Measurements from ENCODE around the gene ICAM4. TPM values are rescaled to one million over a fixed set of nuclear protein-coding genes. Genes with fewer than 3 reads are reported as not detected.
A peak's percentile ranks its signal among the peaks of the same experiment; 100 is the strongest.

ICAM4 gene
- total RNA-seq, 2 experiments from 2014 or later: 0.52 to 0.70 TPM

DNA sequence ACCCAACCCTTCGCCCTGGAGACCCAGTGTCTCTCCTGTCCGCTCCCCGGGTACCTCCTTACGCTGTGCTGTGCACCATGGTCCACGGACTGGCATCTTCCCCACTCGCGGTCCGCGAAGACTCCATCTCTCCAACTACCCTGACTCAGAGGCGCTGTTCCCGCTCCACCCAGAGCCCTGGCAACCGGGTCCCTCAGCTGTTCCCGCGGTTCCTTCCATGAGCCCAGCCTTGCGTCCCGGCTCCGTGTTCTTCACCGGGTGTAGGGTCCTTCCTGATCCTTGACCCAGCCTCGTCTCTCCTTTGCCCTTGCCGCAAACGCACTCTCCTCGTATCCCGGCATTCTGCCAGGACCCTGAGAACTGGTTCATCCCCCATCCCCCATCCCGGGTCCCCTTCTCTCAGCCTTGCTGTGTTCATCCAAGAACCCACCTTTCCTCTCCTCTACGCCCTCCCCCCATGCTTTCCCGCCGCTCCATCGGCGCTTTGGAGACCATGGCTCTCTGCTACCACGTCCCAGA lies 3.7 kb downstream of the ICAM4 start:
- intact Hi-C loops (cut with DNase I, micrococcal nuclease): no loop called here
- TF ChIP-seq, protein P1, sequence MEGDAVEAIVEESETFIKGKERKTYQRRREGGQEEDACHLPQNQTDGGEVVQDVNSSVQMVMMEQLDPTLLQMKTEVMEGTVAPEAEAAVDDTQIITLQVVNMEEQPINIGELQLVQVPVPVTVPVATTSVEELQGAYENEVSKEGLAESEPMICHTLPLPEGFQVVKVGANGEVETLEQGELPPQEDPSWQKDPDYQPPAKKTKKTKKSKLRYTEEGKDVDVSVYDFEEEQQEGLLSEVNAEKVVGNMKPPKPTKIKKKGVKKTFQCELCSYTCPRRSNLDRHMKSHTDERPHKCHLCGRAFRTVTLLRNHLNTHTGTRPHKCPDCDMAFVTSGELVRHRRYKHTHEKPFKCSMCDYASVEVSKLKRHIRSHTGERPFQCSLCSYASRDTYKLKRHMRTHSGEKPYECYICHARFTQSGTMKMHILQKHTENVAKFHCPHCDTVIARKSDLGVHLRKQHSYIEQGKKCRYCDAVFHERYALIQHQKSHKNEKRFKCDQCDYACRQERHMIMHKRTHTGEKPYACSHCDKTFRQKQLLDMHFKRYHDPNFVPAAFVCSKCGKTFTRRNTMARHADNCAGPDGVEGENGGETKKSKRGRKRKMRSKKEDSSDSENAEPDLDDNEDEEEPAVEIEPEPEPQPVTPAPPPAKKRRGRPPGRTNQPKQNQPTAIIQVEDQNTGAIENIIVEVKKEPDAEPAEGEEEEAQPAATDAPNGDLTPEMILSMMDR (IDR thresholded peaks at IDR 0.05): no peak
- Histone ChIP-seq H3K4me1 (ENCODE audit: insufficient read depth, low read length) (peaks cover 97% of the 10 kb centered on the region), H3K36me3 (ENCODE audit: insufficient read depth, low read length) (peaks cover 8% of the 10 kb centered on the region), H3K27ac (ENCODE audit: low read depth in 1 of 2, low read length in 2 of 2) (no peak overlapping the region), H3K4me3 (ENCODE audit: low read length) (peak overlapping the region; percentile 48), H3K9me3 (ENCODE audit: control insufficient read depth in 1 of 2, insufficient read depth in 1 of 2, low read length in 2 of 2) (peaks cover 0 to 71% of the 10 kb centered on the region in 2 experiments), H3K27me3 (ENCODE audit: control insufficient read depth in 1 of 2, insufficient read depth in 2 of 2, low read length in 2 of 2) (peaks cover 81 to 82% of the 10 kb centered on the region in 2 experiments)
- Mint-ChIP-seq H3K27ac (no peak overlapping the region), H3K9me3 (no peaks in the 10 kb centered on the region), H3K27me3 (peaks cover 83% of the 10 kb centered on the region), H3K4me3 (peak overlapping the region; percentile 81), H3K36me3 (ENCODE audit: low read depth) (peaks cover 13% of the 10 kb centered on the region), H3K4me1 (ENCODE audit: low read depth) (peaks cover 73% of the 10 kb centered on the region)
- DNase-seq (peak in 1 of 14 experiments; percentile 38), ATAC-seq (ENCODE audit: poor library complexity) (no peak)
- ChIA-PET POLR2A (interaction anchor here (1.6 to 5.0 kb wide), 2 partner anchors 20 to 24 kb away, joined by 4 to 39 read pairs; partner anchors contain the start of gene ICAM1), CTCF (interaction anchor here (1.5 to 2.3 kb wide), 3 partner anchors 19 to 126 kb away, joined by 4 to 10 read pairs (median 6); partner anchors contain the start of gene ICAM1)

DNA sequence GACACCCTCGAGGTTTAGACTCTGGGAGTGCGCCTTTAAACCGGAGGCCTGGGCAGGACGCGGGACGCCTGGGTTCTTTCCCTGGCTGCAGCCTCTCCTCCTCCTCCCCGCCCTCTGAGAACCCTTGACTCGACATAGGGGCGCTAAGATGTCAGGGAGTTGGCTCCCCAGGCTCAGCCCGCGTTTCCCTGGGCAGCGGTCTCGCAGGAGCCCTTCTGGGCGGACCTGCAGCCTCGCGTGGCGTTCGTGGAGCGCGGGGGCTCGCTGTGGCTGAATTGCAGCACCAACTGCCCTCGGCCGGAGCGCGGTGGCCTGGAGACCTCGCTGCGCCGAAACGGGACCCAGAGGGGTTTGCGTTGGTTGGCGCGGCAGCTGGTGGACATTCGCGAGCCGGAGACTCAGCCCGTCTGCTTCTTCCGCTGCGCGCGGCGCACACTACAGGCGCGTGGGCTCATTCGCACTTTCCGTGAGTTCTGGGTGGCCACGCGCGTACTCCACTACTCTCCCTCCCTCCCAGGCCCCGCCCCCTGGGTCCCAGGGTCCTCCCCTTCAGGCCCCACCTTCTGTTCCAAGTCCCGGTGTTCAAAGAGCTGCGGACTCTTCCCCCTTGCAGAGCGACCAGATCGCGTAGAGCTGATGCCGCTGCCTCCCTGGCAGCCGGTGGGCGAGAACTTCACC lies 4.3 kb downstream of the ICAM4 start:
- H3K27ac ChIP-seq (ENCODE audit: low read depth in 1 of 2, low read length in 2 of 2): no peak overlapping the region
- peak in 9 of 14 experiments; percentile 34 to 76 (median 47) for DNase-seq
- Mint-ChIP-seq H3K27me3 (peaks cover 89% of the 10 kb centered on the region), H3K4me3 (peak overlapping the region; percentile 81), H3K9me3 (no peaks in the 10 kb centered on the region), H3K36me3 (ENCODE audit: low read depth) (peaks cover 7% of the 10 kb centered on the region), H3K27ac (no peak overlapping the region), H3K4me1 (ENCODE audit: low read depth) (peaks cover 74% of the 10 kb centered on the region)
- H3K4me3 ChIP-seq (ENCODE audit: low read length): peak overlapping the region; percentile 48
- ChIA-PET POLR2A (interaction anchor here (1.3 to 5.0 kb wide), 4 partner anchors 20 to 98 kb away, joined by 3 to 39 read pairs (median 6); partner anchors contain the start of genes ICAM1 and RAVER1), CTCF (interaction anchor here (0.5 to 2.4 kb wide), 6 partner anchors 12 to 71 kb away, joined by 3 to 9 read pairs (median 3); partner anchors contain the start of gene ICAM1)
- TF ChIP-seq, protein P1 (IDR thresholded peaks at IDR 0.05): no peak
- H3K36me3 ChIP-seq (ENCODE audit: insufficient read depth, low read length): peaks cover 2% of the 10 kb centered on the region
- intact Hi-C loops (cut with DNase I, micrococcal nuclease): no loop called here
- peaks cover 0 to 71% of the 10 kb centered on the region in 2 experiments for H3K9me3 ChIP-seq (ENCODE audit: control insufficient read depth in 1 of 2, insufficient read depth in 1 of 2, low read length in 2 of 2)
- ATAC-seq (ENCODE audit: poor library complexity): peak; percentile 10
- peaks cover 100% of the 10 kb centered on the region for H3K4me1 ChIP-seq (ENCODE audit: insufficient read depth, low read length)
- peaks cover 86 to 87% of the 10 kb centered on the region in 2 experiments for H3K27me3 ChIP-seq (ENCODE audit: control insufficient read depth in 1 of 2, insufficient read depth in 2 of 2, low read length in 2 of 2)

DNA sequence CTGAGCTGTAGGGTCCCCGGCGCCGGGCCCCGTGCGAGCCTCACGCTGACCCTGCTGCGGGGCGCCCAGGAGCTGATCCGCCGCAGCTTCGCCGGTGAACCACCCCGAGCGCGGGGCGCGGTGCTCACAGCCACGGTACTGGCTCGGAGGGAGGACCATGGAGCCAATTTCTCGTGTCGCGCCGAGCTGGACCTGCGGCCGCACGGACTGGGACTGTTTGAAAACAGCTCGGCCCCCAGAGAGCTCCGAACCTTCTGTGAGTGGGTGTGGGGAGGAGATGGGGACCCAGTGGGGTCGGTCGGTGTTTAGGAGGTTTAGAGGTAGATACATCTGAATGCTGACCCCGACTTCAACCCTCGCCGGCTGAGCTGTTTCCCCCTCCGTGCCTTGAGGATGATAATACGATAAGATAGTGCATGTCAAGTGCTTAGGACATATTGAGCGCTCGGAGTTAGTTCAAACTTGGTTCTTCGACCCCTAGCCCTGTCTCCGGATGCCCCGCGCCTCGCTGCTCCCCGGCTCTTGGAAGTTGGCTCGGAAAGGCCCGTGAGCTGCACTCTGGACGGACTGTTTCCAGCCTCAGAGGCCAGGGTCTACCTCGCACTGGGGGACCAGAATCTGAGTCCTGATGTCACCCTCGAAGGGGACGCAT lies 4.9 kb downstream of the ICAM4 start:
- Mint-ChIP-seq H3K9me3 (no peaks in the 10 kb centered on the region), H3K4me1 (ENCODE audit: low read depth) (peaks cover 68% of the 10 kb centered on the region), H3K4me3 (peak overlapping the region; percentile 82), H3K27me3 (peaks cover 91% of the 10 kb centered on the region), H3K27ac (peak overlapping the region; percentile 40), H3K36me3 (ENCODE audit: low read depth) (peaks cover under 1% of the 10 kb centered on the region)
- intact Hi-C loops (cut with DNase I, micrococcal nuclease): no loop called here
- peaks cover 0 to 71% of the 10 kb centered on the region in 2 experiments for H3K9me3 ChIP-seq (ENCODE audit: control insufficient read depth in 1 of 2, insufficient read depth in 1 of 2, low read length in 2 of 2)
- no peak for ATAC-seq (ENCODE audit: poor library complexity)
- ChIA-PET CTCF (interaction anchor here (0.5 to 2.4 kb wide), 5 partner anchors 13 to 72 kb away, joined by 3 to 9 read pairs (median 3); partner anchors contain the start of gene ICAM1), POLR2A (interaction anchor here (1.3 to 5.0 kb wide), 4 partner anchors 21 to 97 kb away, joined by 3 to 39 read pairs (median 6); partner anchors contain the start of genes ICAM1 and RAVER1)
- H3K4me3 ChIP-seq (ENCODE audit: low read length): peak overlapping the region; percentile 48
- DNase-seq: peak in 1 of 14 experiments; percentile 47
- no peaks in the 10 kb centered on the region for H3K36me3 ChIP-seq (ENCODE audit: insufficient read depth, low read length)
- TF ChIP-seq, protein P1 (IDR thresholded peaks at IDR 0.05): no peak
- peaks cover 87 to 88% of the 10 kb centered on the region in 2 experiments for H3K27me3 ChIP-seq (ENCODE audit: control insufficient read depth in 1 of 2, insufficient read depth in 2 of 2, low read length in 2 of 2)
- peaks cover 95% of the 10 kb centered on the region for H3K4me1 ChIP-seq (ENCODE audit: insufficient read depth, low read length)
- H3K27ac ChIP-seq (ENCODE audit: low read depth in 1 of 2, low read length in 2 of 2): no peak overlapping the region

Data from CD4-positive, alpha-beta T cell (primary cell).